H9 (cell line): ENCODE measurements around the gene SYCP2L. TPM values are rescaled to one million over a fixed set of nuclear protein-coding genes. Genes with fewer than 3 reads are reported as not detected.

Source experiments
- DNase-seq: peaks from one replicate; pipeline ENCODE4 v3.0.0-alpha.2; 2017
- H2AFZ ChIP-seq: one replicate; pipeline ENCODE4 v1.6.1; 2013; ENCODE audit warnings: mild to moderate bottlenecking, low read length, control low read depth, moderate library complexity
- H2AK5ac ChIP-seq: 2 replicates; pipeline ENCODE4 v1.6.1; 2013; ENCODE audit warnings: low read length, control low read depth, mixed read lengths; ENCODE audit not compliant: insufficient read length
- H2BK120ac ChIP-seq: one replicate; pipeline ENCODE4 v1.6.1; 2013; ENCODE audit warnings: low read depth, mild to moderate bottlenecking, low read length, control low read depth, inconsistent platforms; ENCODE audit not compliant: poor library complexity, severe bottlenecking
- H2BK12ac ChIP-seq: 2 replicates; pipeline ENCODE4 v1.6.1; 2013; ENCODE audit warnings: low read length, control low read depth, mixed read lengths, low read depth; ENCODE audit not compliant: insufficient read length
- H2BK15ac ChIP-seq: 2 replicates; pipeline ENCODE4 v1.6.1; 2013; ENCODE audit warnings: low read depth, low read length, control low read depth
- H2BK20ac ChIP-seq: one replicate; pipeline ENCODE4 v1.6.1; 2013; ENCODE audit warnings: low read depth, mild to moderate bottlenecking, low read length, control low read depth, inconsistent platforms; ENCODE audit not compliant: poor library complexity, severe bottlenecking
- H2BK5ac ChIP-seq: 2 replicates; pipeline ENCODE4 v1.6.1; 2013; ENCODE audit warnings: low read length, control low read depth, mixed read lengths; ENCODE audit not compliant: insufficient read length
- H3K14ac ChIP-seq: 2 replicates; pipeline ENCODE4 v1.6.1; 2013; ENCODE audit warnings: low read length, control low read depth; ENCODE audit not compliant: insufficient read depth
- H3K18ac ChIP-seq: 2 replicates; pipeline ENCODE4 v1.6.1; 2013; ENCODE audit warnings: low read depth, mild to moderate bottlenecking, mixed read lengths, low read length, control low read depth; ENCODE audit not compliant: insufficient read length
- H3K23ac ChIP-seq: 2 replicates; pipeline ENCODE4 v1.6.1; 2013; ENCODE audit warnings: low read length, control low read depth, mixed read lengths, low read depth; ENCODE audit not compliant: insufficient read length
- H3K23me2 ChIP-seq: 2 replicates; pipeline ENCODE4 v1.6.1; 2013; ENCODE audit warnings: low read depth, mild to moderate bottlenecking, mixed read lengths, low read length, control low read depth; ENCODE audit not compliant: insufficient read length, poor library complexity, severe bottlenecking
- H3K27ac ChIP-seq: 2 replicates; pipeline ENCODE4 v1.5.1; 2013; ENCODE audit warnings: low read length, control low read depth, mixed read lengths, low read depth; ENCODE audit not compliant: insufficient read length
- H3K27me3 ChIP-seq: 2 replicates; pipeline ENCODE4 v1.6.1; 2013; ENCODE audit warnings: low read length, control low read depth, inconsistent platforms; ENCODE audit not compliant: insufficient read depth
- H3K4ac ChIP-seq: 2 replicates; pipeline ENCODE4 v1.6.1; 2013; ENCODE audit warnings: low read depth, mild to moderate bottlenecking, control low read depth, inconsistent platforms, low read length, moderate library complexity
- H3K4me1 ChIP-seq: 2 replicates; pipeline ENCODE4 v1.6.1; 2013; ENCODE audit warnings: low read length, control low read depth, inconsistent platforms; ENCODE audit not compliant: insufficient read depth
- H3K4me2 ChIP-seq: 2 replicates; pipeline ENCODE4 v1.6.1; 2013; ENCODE audit warnings: low read length, control low read depth, mixed read lengths; ENCODE audit not compliant: insufficient read length, insufficient read depth
- H3K56ac ChIP-seq: 2 replicates; pipeline ENCODE4 v1.6.1; 2013; ENCODE audit warnings: low read depth, mild to moderate bottlenecking, mixed read lengths, low read length, control low read depth; ENCODE audit not compliant: insufficient read length
- H3K79me1 ChIP-seq: 2 replicates; pipeline ENCODE4 v1.6.1; 2013; ENCODE audit warnings: low read depth, mild to moderate bottlenecking, moderate library complexity, low read length, control low read depth, inconsistent platforms; ENCODE audit not compliant: insufficient read depth, poor library complexity, severe bottlenecking
- H3K79me2 ChIP-seq: 2 replicates; pipeline ENCODE4 v1.6.1; 2013; ENCODE audit warnings: low read length, control low read depth, inconsistent platforms; ENCODE audit not compliant: insufficient read depth
- H3K9ac ChIP-seq: 2 replicates; pipeline ENCODE4 v1.6.1; 2013; ENCODE audit warnings: low read length, control low read depth, mixed read lengths; ENCODE audit not compliant: insufficient read length; ENCODE audit errors: extremely low read depth
- H3K9me3 ChIP-seq: one replicate; pipeline ENCODE4 v1.6.1; 2013; ENCODE audit warnings: low read depth, low read length, inconsistent platforms; ENCODE audit not compliant: control insufficient read depth
- H3T11ph ChIP-seq: one replicate; pipeline ENCODE4 v1.6.1; 2013; ENCODE audit warnings: mild to moderate bottlenecking, low read length, control low read depth, inconsistent platforms
- H4K20me1 ChIP-seq: one replicate; pipeline ENCODE4 v1.6.1; 2013; ENCODE audit not compliant: control insufficient read depth, insufficient read length, insufficient read depth
- H4K5ac ChIP-seq: 2 replicates; pipeline ENCODE4 v1.6.1; 2013; ENCODE audit warnings: low read depth, mild to moderate bottlenecking, mixed read lengths, low read length, control low read depth; ENCODE audit not compliant: insufficient read length
- H4K8ac ChIP-seq: replicated peaks from 2 replicates; pipeline ENCODE4 v1.6.1; 2013; ENCODE audit warnings: low read length, control low read depth, mixed read lengths, low read depth; ENCODE audit not compliant: insufficient read length
- H4K91ac ChIP-seq: 2 replicates; pipeline ENCODE4 v1.6.1; 2013; ENCODE audit warnings: low read depth, mild to moderate bottlenecking, moderate library complexity, mixed read lengths, low read length, control low read depth; ENCODE audit not compliant: insufficient read length
- H3K27ac Mint-ChIP-seq, 3 experiments: 2 replicates in 2 of 3; 3 replicates in 1 of 3; pipeline ENCODE4 v1.8.0; 2020 to 2021; ENCODE audit warnings: mixed read lengths in 3 of 3, mild to moderate bottlenecking in 1 of 3, moderate library complexity in 1 of 3
- H3K27me3 Mint-ChIP-seq: 2 replicates; pipeline ENCODE4 v1.8.0; 2021; ENCODE audit warnings: low read depth, mild to moderate bottlenecking, moderate library complexity, mixed read lengths
- H3K36me3 Mint-ChIP-seq, 3 experiments: 2 replicates in 2 of 3; 3 replicates in 1 of 3; pipeline ENCODE4 v1.8.0; 2020 to 2021; ENCODE audit warnings: low read depth in 3 of 3, mixed read lengths in 3 of 3; ENCODE audit not compliant: insufficient read depth in 1 of 3
- H3K4me1 Mint-ChIP-seq, 2 experiments: 2 replicates each; pipeline ENCODE4 v1.8.0; 2020; ENCODE audit warnings: mixed read lengths in 2 of 2
- H3K4me3 Mint-ChIP-seq, 2 experiments: 2 replicates in 1 of 2; 3 replicates in 1 of 2; pipeline ENCODE4 v1.8.0; 2020 to 2021; ENCODE audit warnings: mild to moderate bottlenecking in 2 of 2, mixed read lengths in 2 of 2, moderate library complexity in 1 of 2
- H3K9me3 Mint-ChIP-seq, 2 experiments: 2 replicates in 1 of 2; 3 replicates in 1 of 2; pipeline ENCODE4 v1.8.0; 2020; ENCODE audit warnings: mild to moderate bottlenecking in 2 of 2, mixed read lengths in 2 of 2, moderate library complexity in 1 of 2
- CTCF ChIP-seq: fragments of 200-600 bp; sonication (generic); conservative IDR thresholded peaks from 3 replicates; pipeline ENCODE4 v1.8.0; 2021; ENCODE audit warnings: antibody characterized with exemption, mild to moderate bottlenecking
- total RNA-seq: library from RNA; stranded (reverse); gene quantifications from 2 replicates; pipeline ENCODE4 v1.2.1, GENCODE V29; 2021

The SYCP2L gene
- total RNA-seq, 1 experiment from 2014 or later = 3.5 TPM

- no peak overlapping the region for H3K18ac ChIP-seq
- Mint-ChIP-seq H3K36me3 (no peaks in the 10 kb centered on the region), H3K4me3 (no peak overlapping the region), H3K4me1 (peaks cover 5% of the 10 kb centered on the region in 2 experiments), H3K27ac (no peak overlapping the region), H3K9me3 (peaks cover 2 to 5% of the 10 kb centered on the region in 2 experiments; a peak in 2 of 5 replicates), H3K27me3 (peaks cover 23% of the 10 kb centered on the region)
- no peak for DNase-seq
- no peak overlapping the region for H3K14ac ChIP-seq
- H3K4me1 ChIP-seq = no peaks in the 10 kb centered on the region
- no peaks in the 10 kb centered on the region for H3K79me2 ChIP-seq
- H2BK5ac ChIP-seq = no peak overlapping the region
- H2AK5ac ChIP-seq = no peak overlapping the region
- no peak overlapping the region for H2BK120ac ChIP-seq
- no peaks in the 10 kb centered on the region for H4K20me1 ChIP-seq
- no peak overlapping the region for H3K23ac ChIP-seq
- no peak overlapping the region for H4K91ac ChIP-seq
- no peak overlapping the region for H2BK15ac ChIP-seq
- no peak overlapping the region for H2BK20ac ChIP-seq
- H2AFZ ChIP-seq = no peak overlapping the region
- no peaks in the 10 kb centered on the region for H3K27me3 ChIP-seq
- no peak overlapping the region for H3K56ac ChIP-seq
- no peak overlapping the region for H3T11ph ChIP-seq
- H3K4ac ChIP-seq = no peak overlapping the region
- H2BK12ac ChIP-seq = no peak overlapping the region
- no peak overlapping the region for H3K4me2 ChIP-seq
- no peak overlapping the region for H3K27ac ChIP-seq
- H3K9me3 ChIP-seq = no peaks in the 10 kb centered on the region
- no peak for TF ChIP-seq CTCF
- H4K5ac ChIP-seq = no peak overlapping the region
- no peaks in the 10 kb centered on the region for H3K79me1 ChIP-seq
- no peak overlapping the region for H3K9ac ChIP-seq
- no peaks in the 10 kb centered on the region for H3K23me2 ChIP-seq
- H4K8ac ChIP-seq = no peak overlapping the region
Observed at GRCh38 chr6:10843554-10843953, 43.3 kb upstream of the SYCP2L start.
